KMS-11 (cell line): ENCODE data around the gene DUSP1.
"Not testable (repeated sequence)": the region's sequence is repeated elsewhere in the genome, so short reads cannot be mapped to it uniquely, and the experiment has no call there.

Experiments
- H2AFZ ChIP-seq: fragments of 200-600 bp; sonication (generic); 2 replicates; pipeline ENCODE4 v1.6.1; 2016; ENCODE audit warnings: antibody characterized with exemption, mixed run types, low read depth
- H3K27ac ChIP-seq: fragments of 200-600 bp; sonication (generic); 2 replicates; pipeline ENCODE4 v1.6.1; 2016; ENCODE audit warnings: mild to moderate bottlenecking, mixed run types
- H3K27me3 ChIP-seq: fragments of 200-600 bp; sonication (generic); 2 replicates; pipeline ENCODE4 v1.6.1; 2017; ENCODE audit warnings: mild to moderate bottlenecking, low read depth, mixed run types, moderate library complexity; ENCODE audit not compliant: insufficient read depth
- H3K36me3 ChIP-seq: fragments of 200-600 bp; sonication (generic); 2 replicates; pipeline ENCODE4 v1.6.1; 2017; ENCODE audit warnings: mild to moderate bottlenecking, mixed run types; ENCODE audit not compliant: insufficient read depth
- H3K4me1 ChIP-seq: fragments of 200-600 bp; sonication (generic); 2 replicates; pipeline ENCODE4 v1.6.1; 2016; ENCODE audit warnings: mild to moderate bottlenecking, low read depth, mixed run types; ENCODE audit not compliant: poor library complexity, severe bottlenecking
- H3K4me2 ChIP-seq: fragments of 200-600 bp; sonication (generic); 2 replicates; pipeline ENCODE4 v1.7.0; 2016; ENCODE audit warnings: mild to moderate bottlenecking, mixed run types
- H3K4me3 ChIP-seq: fragments of 200-600 bp; sonication (generic); IDR thresholded peaks from 2 replicates; pipeline ENCODE4 v1.6.1; 2017; ENCODE audit warnings: low read depth, low read length, mixed read lengths; ENCODE audit not compliant: insufficient read depth
- H3K79me2 ChIP-seq: fragments of 200-600 bp; sonication (generic); 2 replicates; pipeline ENCODE4 v1.6.1; 2016; ENCODE audit warnings: low read depth, mixed run types; ENCODE audit not compliant: insufficient read depth
- H3K9ac ChIP-seq: fragments of 200-600 bp; sonication (generic); 2 replicates; pipeline ENCODE4 v1.6.1; 2016; ENCODE audit warnings: mild to moderate bottlenecking, mixed run types
- H4K20me1 ChIP-seq: fragments of 200-600 bp; sonication (generic); 2 replicates; pipeline ENCODE4 v1.6.1; 2016; ENCODE audit warnings: mild to moderate bottlenecking, mixed run types; ENCODE audit not compliant: insufficient read depth
- TF ChIP-seq, protein P1 (sequence below): fragments of 200-600 bp; sonication (generic); conservative IDR thresholded peaks from 2 replicates; pipeline ENCODE4 v1.6.1; 2017; ENCODE audit warnings: low read depth, mild to moderate bottlenecking, antibody characterized with exemption, low read length, moderate library complexity, mixed read lengths

The DUSP1 gene

DNA sequence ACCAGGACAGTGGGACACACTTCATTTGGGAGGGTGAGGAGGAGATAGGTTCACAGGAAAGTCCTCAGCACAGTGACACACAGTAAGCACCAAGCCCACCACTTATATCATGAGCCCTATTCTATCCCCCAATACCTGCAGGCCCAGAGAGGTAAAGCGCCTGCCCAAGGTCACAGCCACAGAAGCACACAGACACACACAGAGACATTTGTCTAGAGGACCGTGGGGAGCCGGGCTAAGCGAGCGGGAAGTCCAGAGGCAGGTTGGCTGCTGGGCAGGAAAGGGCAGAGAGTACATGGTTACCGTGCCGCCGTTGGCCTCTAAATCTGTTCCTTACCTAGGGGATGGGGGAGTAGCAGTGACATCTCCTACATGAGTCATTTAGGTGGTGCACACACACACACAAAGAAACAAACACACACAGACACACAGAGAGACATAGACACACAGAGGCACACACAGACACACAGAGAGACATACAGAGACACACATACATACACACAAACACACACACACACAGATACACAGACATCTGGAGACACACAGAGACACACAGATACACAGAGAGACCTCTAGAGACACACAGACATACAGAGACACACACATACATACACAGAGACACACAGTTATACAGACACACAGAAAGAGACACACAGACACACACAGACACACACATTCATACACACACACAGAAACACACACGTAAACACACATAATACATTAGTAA, 15.9 kb upstream of the DUSP1 start:
- Histone ChIP-seq H3K79me2 (no peaks in the 10 kb centered on the region), H4K20me1 (no peaks in the 10 kb centered on the region), H3K4me2 (no peak overlapping the region), H3K4me3 (no peak overlapping the region), H2AFZ (no peak overlapping the region), H3K27me3 (no peaks in the 10 kb centered on the region), H3K36me3 (no peaks in the 10 kb centered on the region), H3K27ac (no peak overlapping the region), H3K4me1 (no peaks in the 10 kb centered on the region), H3K9ac (no peak overlapping the region)
- TF ChIP-seq, protein P1, sequence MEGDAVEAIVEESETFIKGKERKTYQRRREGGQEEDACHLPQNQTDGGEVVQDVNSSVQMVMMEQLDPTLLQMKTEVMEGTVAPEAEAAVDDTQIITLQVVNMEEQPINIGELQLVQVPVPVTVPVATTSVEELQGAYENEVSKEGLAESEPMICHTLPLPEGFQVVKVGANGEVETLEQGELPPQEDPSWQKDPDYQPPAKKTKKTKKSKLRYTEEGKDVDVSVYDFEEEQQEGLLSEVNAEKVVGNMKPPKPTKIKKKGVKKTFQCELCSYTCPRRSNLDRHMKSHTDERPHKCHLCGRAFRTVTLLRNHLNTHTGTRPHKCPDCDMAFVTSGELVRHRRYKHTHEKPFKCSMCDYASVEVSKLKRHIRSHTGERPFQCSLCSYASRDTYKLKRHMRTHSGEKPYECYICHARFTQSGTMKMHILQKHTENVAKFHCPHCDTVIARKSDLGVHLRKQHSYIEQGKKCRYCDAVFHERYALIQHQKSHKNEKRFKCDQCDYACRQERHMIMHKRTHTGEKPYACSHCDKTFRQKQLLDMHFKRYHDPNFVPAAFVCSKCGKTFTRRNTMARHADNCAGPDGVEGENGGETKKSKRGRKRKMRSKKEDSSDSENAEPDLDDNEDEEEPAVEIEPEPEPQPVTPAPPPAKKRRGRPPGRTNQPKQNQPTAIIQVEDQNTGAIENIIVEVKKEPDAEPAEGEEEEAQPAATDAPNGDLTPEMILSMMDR, result no peak

DNA sequence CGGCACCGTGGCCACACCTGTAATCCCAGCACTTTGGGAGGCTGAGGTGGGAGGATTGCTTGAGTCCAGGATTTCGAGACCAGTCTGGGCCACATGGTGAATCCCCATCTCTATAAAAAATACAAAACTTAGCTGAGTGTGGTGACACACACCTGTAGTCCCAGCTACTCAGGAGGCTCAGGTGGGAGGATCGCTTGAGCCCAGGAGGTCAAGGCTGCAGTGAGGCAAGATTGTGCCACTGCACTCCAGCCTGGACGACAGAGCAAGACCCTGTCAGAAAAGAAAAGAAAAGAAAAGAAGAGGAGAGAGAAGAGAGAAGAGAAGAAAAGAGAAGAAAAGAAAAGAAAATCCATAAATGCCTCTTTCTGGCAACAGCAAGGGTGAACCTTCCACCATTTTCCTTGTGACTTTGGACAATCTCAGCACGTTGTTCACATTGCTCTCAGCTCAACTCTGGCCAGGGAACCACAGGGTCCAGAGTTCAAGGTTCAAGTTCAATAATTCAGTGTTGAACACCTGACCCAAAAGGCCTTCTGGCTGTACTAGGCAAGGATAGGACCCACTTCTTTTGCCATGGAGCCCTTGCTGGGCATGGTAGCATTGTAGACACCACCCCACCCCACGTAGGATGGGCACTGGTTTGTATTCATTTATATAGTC, 14.6 kb upstream of the DUSP1 start:
- Histone ChIP-seq H3K79me2 (no peaks in the 10 kb centered on the region), H3K4me3 (no peak overlapping the region), H3K36me3 (no peaks in the 10 kb centered on the region), H4K20me1 (no peaks in the 10 kb centered on the region), H3K27ac (no peak overlapping the region), H2AFZ (no peak overlapping the region), H3K4me2 (no peak overlapping the region), H3K27me3 (no peaks in the 10 kb centered on the region), H3K9ac (no peak overlapping the region), H3K4me1 (no peaks in the 10 kb centered on the region)
- TF ChIP-seq, protein P1, result no peak

DNA sequence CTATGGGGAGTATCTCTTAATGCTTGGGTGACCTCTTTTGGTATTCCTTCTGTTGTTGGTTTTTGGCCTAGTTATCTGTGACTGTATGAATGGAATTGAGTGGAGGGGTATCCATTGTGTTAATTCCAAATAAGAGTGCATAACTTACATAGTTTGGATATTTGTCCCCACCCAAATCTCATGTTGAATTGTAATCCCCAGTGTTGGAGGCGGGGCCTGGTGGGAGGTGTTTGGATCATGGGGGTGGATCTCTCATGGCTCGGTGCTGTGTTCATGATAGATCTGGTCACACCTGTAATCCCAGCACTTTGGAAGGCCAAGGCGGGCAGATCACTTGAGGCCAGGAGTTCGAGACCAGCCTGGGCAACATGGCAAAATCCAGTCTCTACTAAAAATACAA, 13.2 kb upstream of the DUSP1 start:
- not testable (repeated sequence) for H3K36me3 ChIP-seq, H3K9ac ChIP-seq, H3K4me2 ChIP-seq, H2AFZ ChIP-seq, H3K27me3 ChIP-seq, H3K79me2 ChIP-seq, H4K20me1 ChIP-seq, H3K4me3 ChIP-seq, H3K27ac ChIP-seq, H3K4me1 ChIP-seq

DNA sequence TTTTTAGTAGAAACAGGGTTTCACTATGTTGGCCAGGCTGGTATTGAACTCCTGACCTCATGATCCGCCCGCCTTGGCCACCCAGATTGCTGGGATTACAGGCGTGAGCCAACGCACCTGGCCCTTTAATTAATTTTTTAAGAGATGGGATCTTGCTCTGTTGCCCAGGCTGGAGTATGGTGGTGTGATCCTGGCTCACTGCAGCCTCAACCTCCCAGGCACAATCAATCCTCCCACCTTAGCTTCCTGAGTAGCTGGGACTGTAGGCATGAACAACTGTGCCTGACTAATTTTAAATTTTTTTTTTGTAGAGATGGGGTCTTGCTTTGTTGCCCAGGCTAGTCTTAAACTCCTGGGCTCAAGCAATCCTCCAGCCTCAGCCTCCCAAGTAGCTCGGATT, 12.3 kb upstream of the DUSP1 start:
- H2AFZ ChIP-seq, H4K20me1 ChIP-seq, H3K79me2 ChIP-seq, H3K4me1 ChIP-seq, H3K4me3 ChIP-seq, H3K36me3 ChIP-seq, H3K27ac ChIP-seq, H3K27me3 ChIP-seq, H3K9ac ChIP-seq, H3K4me2 ChIP-seq: not testable (repeated sequence)

DNA sequence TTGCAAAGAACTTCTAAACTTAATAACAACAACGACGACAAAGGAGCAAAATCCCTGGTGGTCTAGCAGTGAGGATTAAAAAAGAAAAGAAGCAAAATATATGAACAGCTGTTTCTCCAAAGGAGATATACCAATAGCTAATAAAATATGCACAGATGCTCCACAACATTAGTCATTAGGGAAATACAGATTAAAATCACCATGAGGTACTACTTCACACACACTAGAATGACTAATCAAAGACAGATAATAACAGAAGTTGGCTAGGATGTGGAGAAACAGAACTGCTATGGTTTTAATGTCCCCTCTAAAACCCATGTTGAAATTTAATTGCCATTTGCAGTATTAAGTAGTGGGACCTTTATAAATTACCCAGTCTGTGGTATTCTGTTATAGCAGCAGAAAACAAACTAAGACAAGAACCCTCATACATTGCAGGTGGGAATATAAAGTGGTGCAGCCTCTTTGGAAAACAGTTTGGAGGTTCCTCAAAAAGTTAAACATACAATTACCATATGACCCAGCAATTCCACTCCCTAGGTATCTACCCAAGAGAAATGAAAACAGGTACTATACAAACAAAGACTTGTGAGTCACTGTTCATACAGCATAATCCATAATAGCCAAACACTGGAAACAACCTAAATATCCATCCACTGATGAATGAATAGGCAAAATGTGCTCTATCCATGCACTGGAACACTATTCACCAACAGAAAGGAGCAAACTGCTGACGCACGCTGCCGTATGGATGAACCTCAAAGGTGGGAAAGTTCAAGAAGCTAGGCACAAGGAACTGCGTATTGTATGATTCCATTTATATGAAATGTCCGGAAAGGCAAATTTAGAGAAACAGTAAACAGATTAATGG, 11.4 kb upstream of the DUSP1 start:
- no peaks in the 10 kb centered on the region for H3K79me2 ChIP-seq
- H2AFZ ChIP-seq, result no peak overlapping the region
- H3K4me2 ChIP-seq, result no peak overlapping the region
- no peaks in the 10 kb centered on the region for H4K20me1 ChIP-seq
- H3K9ac ChIP-seq, result no peak overlapping the region
- H3K27ac ChIP-seq, result no peak overlapping the region
- H3K36me3 ChIP-seq, result no peaks in the 10 kb centered on the region
- H3K4me3 ChIP-seq, result no peak overlapping the region
- TF ChIP-seq, protein P1, result no peak
- no peaks in the 10 kb centered on the region for H3K27me3 ChIP-seq
- peaks cover 10% of the 10 kb centered on the region for H3K4me1 ChIP-seq
